Measurements from ENCODE around the gene GNB5.

- TF ChIP-seq CTCF (IDR thresholded peaks at IDR 0.05; ENCODE audit: low read length) (no peak), EZH2phosphoT487 (IDR thresholded peaks at IDR 0.05; ENCODE audit: low read length) (no peak), EZH2 (optimal IDR thresholded peaks at IDR 0.05; ENCODE audit: low read depth, low read length) (no peak)
Measured at GRCh38 chr15:52143873-52144272, 47.3 kb downstream of the GNB5 start.
